Fibroblast of gingiva (primary cell): ENCODE measurements around the gene WIPF3.

Source experiments
- DNase-seq: peaks from one replicate; pipeline ENCODE4 v3.0.0-alpha.2; 2011; ENCODE audit warnings: low read depth

The WIPF3 gene

GRCh38 chr7:29915481-29916215 is 109.3 kb downstream of the WIPF3 start:
- DNase-seq: no peak

GRCh38 chr7:29917641-29918040 is 111.3 kb downstream of the WIPF3 start:
- no peak for DNase-seq

GRCh38 chr7:29918850-29919249 is 112.5 kb downstream of the WIPF3 start:
- no peak for DNase-seq

GRCh38 chr7:29919790-29920189 is 113.5 kb downstream of the WIPF3 start:
- no peak for DNase-seq

GRCh38 chr7:29920491-29920890 is 114.2 kb downstream of the WIPF3 start:
- DNase-seq: no peak

- peak; percentile 41 for DNase-seq
Observed at GRCh38 chr7:29921404-29922010, 115.2 kb downstream of the WIPF3 start.

- no peak for DNase-seq
Observed at GRCh38 chr7:29922921-29923700, 116.8 kb downstream of the WIPF3 start.

GRCh38 chr7:29924006-29924405 is 117.7 kb downstream of the WIPF3 start:
- DNase-seq: no peak

GRCh38 chr7:29924684-29925083 is 118.4 kb downstream of the WIPF3 start:
- DNase-seq: no peak

GRCh38 chr7:29926216-29926615 is 119.9 kb downstream of the WIPF3 start:
- DNase-seq: no peak

GRCh38 chr7:29926741-29927140 is 120.4 kb downstream of the WIPF3 start:
- DNase-seq: no peak

GRCh38 chr7:29929018-29929807 is 122.9 kb downstream of the WIPF3 start:
- no peak for DNase-seq

GRCh38 chr7:29935111-29935510 is 128.8 kb downstream of the WIPF3 start:
- DNase-seq: peak; percentile 15

- DNase-seq: no peak
Observed at GRCh38 chr7:29937132-29937531, 130.8 kb downstream of the WIPF3 start.

GRCh38 chr7:29940199-29940598 is 133.9 kb downstream of the WIPF3 start:
- DNase-seq: no peak

- DNase-seq: no peak
Observed at GRCh38 chr7:29945259-29945809, 139.0 kb downstream of the WIPF3 start.

GRCh38 chr7:29946428-29947186 is 140.3 kb downstream of the WIPF3 start:
- DNase-seq: peak; percentile 11

- no peak for DNase-seq
Observed at GRCh38 chr7:29948587-29948986, 142.3 kb downstream of the WIPF3 start.

GRCh38 chr7:29950480-29950879 is 144.2 kb downstream of the WIPF3 start:
- no peak for DNase-seq

- DNase-seq: no peak
Observed at GRCh38 chr7:29951206-29951605, 144.9 kb downstream of the WIPF3 start.

GRCh38 chr7:29953726-29954347 is 147.5 kb downstream of the WIPF3 start:
- DNase-seq: no peak
